GM21717 (cell line): Measurements from ENCODE around the gene A2M.

Experiments
- ATAC-seq: cut with Tn5 transposase; IDR thresholded peaks from one replicate; pipeline ENCODE4 v1.9.1; 2021; ENCODE audit warnings: mild to moderate bottlenecking, moderate library complexity; ENCODE audit not compliant: unreplicated experiment

The A2M gene

DNA sequence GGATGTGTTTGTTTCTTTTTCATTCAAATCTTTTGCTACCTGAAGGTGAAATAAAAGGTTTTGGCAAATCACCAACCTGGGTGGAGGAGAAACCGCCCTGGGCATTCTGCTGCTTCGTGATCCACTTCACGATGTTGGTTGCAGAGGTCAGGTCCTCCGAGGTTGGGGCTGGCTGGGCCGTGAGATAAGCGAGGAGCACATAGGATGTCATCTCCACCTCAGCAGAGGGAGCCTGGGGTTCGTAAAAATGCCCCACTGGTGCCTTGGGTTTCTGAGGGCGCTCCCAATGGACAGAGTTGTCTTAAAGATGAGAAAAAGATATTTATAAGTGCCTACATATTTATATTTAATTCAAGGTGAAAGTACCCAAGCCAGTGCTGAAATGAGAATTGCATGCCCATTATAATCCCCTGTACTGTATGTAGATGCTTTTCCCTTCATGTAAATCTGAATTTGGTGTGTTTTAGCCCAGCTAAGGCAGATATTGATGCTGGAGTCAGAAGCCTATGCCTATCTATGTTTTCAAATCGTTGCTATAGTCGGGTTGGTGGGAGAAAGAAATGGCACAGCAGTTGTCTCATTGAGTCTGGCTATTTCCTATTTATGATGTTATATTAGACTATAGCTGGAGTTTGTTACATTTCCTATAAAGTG, 41.1 kb downstream of the A2M start:
- no peak for ATAC-seq

- ATAC-seq, result no peak
Measured at GRCh38 chr12:9073076-9073475, 42.6 kb downstream of the A2M start.

DNA sequence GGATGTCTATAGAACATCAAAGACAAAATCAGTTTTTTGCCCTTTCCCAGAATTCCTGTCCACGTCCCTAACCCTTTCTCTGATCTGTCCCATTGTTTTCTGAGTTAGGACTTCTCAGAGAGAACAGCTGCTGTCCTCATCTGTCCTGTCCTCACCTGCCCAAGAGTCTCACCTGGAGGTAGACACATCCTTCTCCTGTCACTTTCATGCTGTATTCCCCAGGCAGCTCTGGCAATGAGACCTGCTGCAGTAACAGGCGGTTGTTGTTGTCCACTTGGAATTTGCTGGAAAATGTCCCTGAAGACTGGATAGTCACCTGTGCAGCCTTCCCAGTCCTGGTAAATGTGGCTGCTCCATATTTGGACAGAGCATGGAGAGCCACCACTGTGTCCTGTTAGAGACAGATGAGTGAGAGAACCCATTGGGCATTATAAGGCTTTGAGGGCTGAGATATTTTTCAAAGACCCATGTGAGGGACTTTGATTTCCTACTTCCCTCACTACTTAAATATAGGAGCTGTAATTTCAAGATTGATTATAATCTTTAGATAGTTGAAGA, 43.2 kb downstream of the A2M start:
- ATAC-seq, result no peak

DNA sequence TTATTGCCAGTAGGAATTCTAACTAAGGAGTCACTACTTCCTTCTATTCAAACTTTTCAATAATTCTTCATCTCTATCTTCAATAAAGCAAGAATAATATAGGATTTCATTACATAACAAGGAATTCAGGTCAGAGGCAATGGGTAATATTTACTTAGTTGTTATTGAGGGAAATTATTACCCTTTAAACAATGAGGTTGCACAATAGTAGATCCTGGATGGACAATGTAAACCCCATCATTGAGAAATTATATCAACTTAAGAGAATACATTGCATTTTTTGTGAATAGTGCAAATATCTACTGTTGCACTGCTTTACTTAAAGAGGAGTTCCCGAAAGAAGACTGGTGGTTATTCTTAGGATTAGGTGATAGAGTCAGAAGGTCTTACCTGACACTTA, 43.8 kb downstream of the A2M start:
- ATAC-seq, result no peak

DNA sequence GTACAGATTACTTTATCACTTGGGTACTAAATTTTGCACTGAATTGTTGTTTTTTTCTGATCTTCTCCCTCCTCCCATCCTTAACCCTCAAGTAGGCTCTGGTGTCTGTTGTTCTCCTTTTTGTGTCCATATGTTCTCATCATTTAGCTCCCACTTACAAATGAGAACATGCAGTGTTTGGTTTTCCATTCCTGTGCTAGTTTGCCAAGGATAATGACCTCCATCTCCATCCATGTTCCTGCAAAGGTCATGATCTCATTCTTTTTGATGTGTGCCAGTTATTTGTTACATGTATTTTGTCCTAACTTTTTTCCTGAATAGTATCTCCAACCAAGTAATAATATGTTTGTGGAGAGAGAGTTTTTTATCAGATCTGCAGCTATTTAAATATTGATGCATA, 44.2 kb downstream of the A2M start:
- no peak for ATAC-seq

GRCh38 chr12:9070351-9070750, 45.4 kb downstream of the A2M start:
- ATAC-seq, result no peak

DNA sequence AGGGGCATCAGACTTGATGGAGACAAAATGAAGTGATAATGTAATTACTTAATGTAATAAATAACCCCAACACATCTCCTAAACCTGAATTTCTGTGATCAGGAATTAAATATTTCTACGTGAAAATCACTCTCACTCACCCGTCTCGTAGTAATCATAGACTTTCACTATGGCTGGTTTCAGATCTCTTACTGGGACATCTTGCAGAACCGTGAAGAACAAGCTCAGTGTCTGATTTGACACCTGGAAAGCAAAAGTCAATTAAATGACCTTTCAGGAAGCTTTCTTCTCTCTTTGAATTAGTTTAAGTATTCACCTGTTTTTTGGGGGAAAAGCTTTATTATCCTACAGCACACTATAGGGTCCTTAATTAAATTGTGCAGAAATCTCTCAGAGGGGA, 47.1 kb downstream of the A2M start:
- no peak for ATAC-seq

- ATAC-seq, result no peak
Measured at GRCh38 chr12:9068086-9068485, 47.6 kb downstream of the A2M start.

GRCh38 chr12:9066755-9067423, 48.8 kb downstream of the A2M start:
- no peak for ATAC-seq

- ATAC-seq, result no peak
Measured at GRCh38 chr12:9066183-9066623, 49.5 kb downstream of the A2M start.

GRCh38 chr12:9065607-9065856, 50.2 kb downstream of the A2M start:
- no peak for ATAC-seq

DNA sequence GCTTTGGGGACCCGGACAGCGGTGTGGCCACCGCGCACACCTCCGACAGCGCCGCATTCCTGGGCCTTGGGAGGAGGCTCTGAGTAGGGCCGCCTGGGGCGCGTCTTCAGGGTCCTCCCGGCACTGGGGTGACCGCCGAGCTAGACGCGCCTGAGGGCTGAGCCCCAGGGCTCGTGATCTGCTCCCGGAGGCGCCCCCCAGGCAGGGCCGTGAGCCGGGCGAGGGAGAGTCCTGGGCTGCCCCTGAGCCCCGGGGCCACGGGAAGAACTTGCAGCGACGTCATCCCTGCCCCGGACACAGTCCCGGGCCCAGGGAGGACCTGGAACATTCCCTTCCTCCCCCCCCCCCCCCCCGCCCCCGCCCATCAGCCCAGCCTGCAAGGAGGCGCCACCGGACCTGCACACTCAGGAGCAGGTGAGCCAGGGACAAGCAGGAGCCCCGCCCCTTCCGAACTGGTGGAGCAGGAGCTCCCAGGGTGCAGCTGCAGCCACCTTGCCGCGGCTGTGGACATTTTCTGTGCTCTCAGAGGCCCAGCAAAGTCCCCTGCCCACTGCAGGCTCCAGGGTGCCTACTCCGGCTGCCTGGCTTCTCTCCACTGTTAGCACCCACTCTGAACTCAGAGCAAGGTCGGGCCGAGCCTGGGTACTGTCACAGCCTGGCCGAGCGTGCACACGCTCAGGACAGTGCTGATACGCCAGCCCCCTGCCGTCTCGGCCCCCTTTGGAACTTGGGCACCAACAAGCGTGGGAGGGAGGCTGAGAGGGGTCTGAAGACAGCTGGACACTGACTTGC, 50.7 kb downstream of the A2M start:
- no peak for ATAC-seq

DNA sequence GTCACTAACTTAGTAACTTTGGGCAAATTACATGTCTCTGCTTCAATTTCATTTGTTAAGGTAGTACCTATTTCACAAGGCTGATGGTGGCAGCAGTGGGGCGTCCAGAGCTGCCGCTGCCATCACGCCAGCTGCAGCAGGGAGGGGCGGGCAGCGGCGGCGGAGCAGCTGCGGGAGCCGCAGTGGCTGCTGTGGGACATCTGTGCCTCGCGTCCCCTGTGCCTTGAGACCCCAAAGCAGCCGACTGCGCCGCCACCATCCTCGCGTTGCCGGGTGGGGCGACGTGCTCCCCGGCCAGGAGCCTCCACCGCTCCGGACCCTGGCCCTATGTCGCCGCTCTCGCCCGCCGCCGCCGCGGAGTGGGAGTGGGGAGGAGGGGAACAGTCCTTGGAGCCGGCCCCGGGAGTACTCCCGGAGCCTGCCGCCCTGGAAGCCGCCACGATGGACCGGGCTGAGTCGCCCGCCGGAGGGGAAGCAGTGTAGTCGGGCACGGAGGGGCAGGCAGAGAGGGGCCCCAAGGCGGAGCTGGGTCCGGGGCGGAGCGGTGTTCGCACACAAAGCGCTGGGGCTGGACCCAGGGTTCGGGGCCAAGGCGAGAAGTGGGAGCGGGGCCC, 51.4 kb downstream of the A2M start:
- no peak for ATAC-seq

DNA sequence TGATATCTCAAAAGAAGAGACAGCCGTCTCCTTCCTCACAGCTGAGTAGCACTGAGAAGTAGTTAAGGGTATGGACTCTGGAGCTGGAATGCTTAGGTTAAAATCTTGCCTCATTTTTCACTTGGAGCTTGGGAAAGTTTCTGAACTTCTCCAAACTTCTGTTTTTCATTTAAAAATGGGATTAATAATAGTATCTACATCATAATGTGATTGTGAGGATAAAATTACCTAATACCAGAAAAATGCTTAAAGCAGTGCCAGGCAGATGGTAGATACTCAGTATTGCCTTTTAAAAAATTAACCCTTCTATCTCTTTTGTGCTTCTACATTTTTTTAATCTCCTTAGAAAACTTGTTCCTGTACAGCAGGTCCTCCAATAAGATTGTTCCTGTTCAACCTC, 63.1 kb downstream of the A2M start:
- no peak for ATAC-seq

GRCh38 chr12:9051158-9051550, 64.6 kb downstream of the A2M start:
- ATAC-seq, result no peak

DNA sequence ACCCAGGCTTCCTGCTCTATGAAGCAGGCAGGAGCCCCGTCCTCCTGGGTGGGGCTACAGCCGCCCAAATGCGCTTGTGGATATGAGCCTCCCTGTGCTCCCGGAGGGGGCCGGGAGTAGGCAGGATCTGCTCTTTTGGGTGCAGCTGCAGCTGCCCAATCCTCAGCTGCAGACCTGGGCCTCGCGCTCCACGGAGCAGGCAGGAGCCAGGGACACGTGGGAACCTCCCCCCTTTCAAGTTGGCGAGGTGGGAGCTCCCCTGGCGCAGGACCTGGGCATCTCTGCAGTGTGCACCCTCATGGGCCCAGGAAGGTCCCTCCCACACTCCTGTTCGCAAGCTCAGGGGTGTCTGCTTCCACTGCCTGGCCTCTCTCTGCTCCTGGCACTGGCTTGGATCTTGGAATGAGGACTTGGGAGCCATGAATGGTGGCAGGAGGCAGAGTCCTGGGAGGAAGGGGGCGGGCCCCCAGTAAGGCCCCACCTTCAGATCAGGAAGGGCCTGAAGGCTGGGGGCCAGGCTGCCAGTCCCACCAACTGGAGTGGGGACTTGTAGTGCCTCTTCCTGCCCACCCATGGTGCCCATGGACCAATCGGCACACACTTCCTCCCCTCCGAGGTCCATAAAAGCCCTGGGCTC, 65.1 kb downstream of the A2M start:
- ATAC-seq, result no peak

GRCh38 chr12:9049520-9050133, 66.1 kb downstream of the A2M start:
- ATAC-seq, result no peak

- ATAC-seq, result no peak
Measured at GRCh38 chr12:9048930-9049329, 66.8 kb downstream of the A2M start.

GRCh38 chr12:9047105-9047504, 68.6 kb downstream of the A2M start:
- no peak for ATAC-seq

DNA sequence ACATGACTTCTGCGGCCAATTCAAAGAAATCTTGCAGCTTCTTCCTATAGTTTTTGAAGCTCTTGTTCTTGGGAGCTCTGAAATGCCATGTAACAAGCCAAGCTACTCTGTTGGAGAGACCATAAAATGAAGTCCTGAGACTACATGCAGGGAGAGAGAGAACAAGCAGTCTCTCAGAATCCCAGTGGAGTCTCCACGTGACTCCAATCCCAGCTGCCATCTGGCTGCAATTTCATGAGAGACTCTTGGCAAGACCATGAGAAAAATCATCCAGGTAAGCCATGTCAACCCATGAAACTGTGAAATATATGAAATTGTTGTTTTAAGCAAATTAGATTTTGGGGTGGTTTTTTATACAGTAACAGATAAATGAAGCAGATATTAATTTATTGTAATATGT, 72.0 kb downstream of the A2M start:
- no peak for ATAC-seq

DNA sequence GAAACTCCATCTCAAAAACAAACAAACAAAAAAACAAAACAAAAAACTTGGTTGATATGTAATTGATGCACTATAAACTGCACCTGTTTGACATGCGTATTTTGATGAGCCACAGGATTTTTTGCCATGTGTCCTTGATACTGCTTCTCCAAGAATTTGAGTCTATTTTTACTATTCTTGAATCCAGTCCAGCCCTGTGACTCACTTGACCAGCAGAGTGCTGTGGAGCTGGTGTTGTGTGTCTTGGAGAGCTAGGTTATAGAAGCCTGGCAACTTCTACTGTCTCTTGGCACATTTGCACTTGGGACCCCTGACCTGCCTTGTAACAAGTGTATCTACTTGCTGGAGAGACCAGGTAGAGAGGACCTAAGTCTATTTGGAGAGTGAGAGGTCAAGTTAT, 74.4 kb downstream of the A2M start:
- no peak for ATAC-seq
